T-helper 1 cell treated with Interleukin-12 subunit alpha and Interleukin-12 subunit beta and Interleukin-4 antibody, amounts not matched to agents 30 μg/mL and 1 μg/mL, for 36 hours (primary cell): ENCODE results near the gene FOXRED2.
A peak's percentile ranks its signal among the peaks of the same experiment; 100 is the strongest.

Experiments
- H3K27ac Mint-ChIP-seq: one replicate; pipeline ENCODE4 v1.8.0; 2021; ENCODE audit warnings: mild to moderate bottlenecking, mixed read lengths
- H3K27me3 Mint-ChIP-seq: one replicate; pipeline ENCODE4 v1.8.0; 2021; ENCODE audit warnings: low read depth, mixed read lengths
- H3K36me3 Mint-ChIP-seq: one replicate; pipeline ENCODE4 v1.8.0; 2021; ENCODE audit warnings: low read depth, mixed read lengths
- H3K4me1 Mint-ChIP-seq: one replicate; pipeline ENCODE4 v1.8.0; 2021; ENCODE audit warnings: low read depth, mixed read lengths
- H3K4me3 Mint-ChIP-seq: one replicate; pipeline ENCODE4 v1.8.0; 2021; ENCODE audit warnings: mild to moderate bottlenecking, moderate library complexity, mixed read lengths
- H3K9me3 Mint-ChIP-seq: one replicate; pipeline ENCODE4 v1.8.0; 2021; ENCODE audit warnings: mixed read lengths

Gene FOXRED2

DNA sequence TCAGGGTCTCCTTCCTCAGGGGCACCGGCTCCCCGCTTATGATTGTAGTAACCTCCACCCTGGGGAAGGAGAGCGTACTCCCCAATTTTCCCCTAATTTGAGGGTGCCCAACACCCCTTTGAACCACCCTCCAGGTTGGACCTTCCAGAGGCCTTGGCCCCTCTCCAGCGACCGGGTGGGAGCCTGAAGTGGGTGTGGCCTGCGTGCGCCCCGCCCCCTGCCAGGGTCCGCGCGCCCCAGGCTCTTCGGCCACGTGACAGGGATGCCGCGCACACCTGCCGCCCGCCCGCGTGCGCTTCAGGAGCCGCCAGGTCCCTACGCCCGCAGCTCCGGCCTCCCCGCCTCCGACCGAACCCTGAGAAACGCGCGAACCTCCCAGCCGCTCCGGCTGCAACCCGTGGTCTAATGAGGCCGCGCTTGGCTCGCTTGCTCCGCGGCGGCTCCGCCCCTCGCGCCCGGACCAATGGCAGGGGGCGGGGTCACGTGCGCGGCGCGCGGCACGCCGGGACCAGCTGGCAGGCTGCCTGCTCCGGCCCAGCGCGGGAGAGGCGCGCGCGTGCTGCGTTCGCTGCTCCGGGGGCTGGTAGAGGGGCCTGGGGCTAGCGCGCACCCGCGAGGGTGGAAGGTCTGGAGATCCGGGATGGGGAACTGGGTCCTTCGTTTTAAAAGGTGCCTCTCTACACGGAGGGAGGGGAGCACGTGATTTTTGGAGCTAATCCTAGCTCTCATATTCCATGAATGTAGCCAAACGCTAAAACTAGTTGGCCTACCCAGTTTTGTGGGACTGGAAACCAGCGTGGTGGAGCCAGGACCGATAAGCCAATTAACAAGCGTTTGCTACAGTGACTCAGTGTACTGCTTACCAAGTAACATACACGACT, at the start of gene FOXRED2:
Gene FOXRED2, minus strand, starts transcription at position 404 of the 881 bp plus-strand sequence. CDS start 618 bp downstream, outside the sequence.
- H3K36me3 Mint-ChIP-seq, result peaks cover 12% of the 10 kb centered on the region
- no peak within 1 kb of the TSS for H3K27ac Mint-ChIP-seq
- no peaks in the 10 kb centered on the region for H3K9me3 Mint-ChIP-seq
- peaks cover 13% of the 10 kb centered on the region for H3K4me1 Mint-ChIP-seq
- peak within 1 kb of the TSS; percentile 53 for H3K4me3 Mint-ChIP-seq
- H3K27me3 Mint-ChIP-seq, result no peaks in the 10 kb centered on the region

DNA sequence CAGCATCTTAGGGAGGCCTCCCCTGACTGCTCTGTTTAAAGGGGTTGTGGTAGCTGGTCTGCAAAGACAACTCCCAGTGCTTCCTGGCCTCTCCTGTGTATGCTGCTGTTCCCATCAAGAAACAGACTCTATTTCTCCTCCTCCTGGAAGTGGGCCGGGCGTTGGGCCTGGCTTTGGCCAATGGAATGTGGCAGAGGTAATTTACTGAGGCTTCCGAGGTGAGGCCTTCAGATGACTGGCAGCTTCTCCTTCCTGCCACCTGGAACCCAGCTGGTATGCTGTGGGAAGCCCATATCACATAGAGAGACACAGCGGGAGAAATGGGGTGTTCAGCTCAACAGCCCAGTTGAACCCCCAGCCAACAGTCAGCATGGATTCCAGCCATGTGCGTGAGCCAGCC, 47.3 kb upstream of the FOXRED2 start:
- Mint-ChIP-seq H3K27ac (no peak overlapping the region), H3K27me3 (peaks cover 12% of the 10 kb centered on the region), H3K4me1 (peaks cover 1% of the 10 kb centered on the region), H3K36me3 (no peaks in the 10 kb centered on the region), H3K4me3 (no peak overlapping the region), H3K9me3 (no peaks in the 10 kb centered on the region)

DNA sequence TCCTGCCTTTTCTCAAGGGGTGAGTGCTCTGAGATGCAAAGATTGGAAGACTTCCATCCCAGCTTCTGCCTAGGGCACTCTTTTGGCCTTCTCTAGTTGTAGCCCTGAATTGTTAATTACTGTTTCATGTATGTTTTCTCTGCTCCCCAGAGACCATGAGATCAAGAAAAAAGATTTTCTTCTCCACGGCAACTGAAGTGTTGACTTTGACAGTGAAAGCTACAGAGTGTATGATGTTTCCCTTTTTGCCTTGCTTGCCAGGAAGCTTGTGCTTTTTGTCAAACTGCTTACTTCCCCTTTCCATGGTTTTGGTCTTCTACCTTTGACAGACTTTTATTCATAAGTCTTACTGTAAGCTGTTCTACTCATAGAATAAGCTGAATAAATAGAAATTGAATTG, 45.4 kb upstream of the FOXRED2 start:
- Mint-ChIP-seq H3K4me3 (no peak overlapping the region), H3K27ac (no peak overlapping the region), H3K9me3 (no peaks in the 10 kb centered on the region), H3K36me3 (no peaks in the 10 kb centered on the region), H3K27me3 (peaks cover 12% of the 10 kb centered on the region), H3K4me1 (peaks cover 7% of the 10 kb centered on the region)

DNA sequence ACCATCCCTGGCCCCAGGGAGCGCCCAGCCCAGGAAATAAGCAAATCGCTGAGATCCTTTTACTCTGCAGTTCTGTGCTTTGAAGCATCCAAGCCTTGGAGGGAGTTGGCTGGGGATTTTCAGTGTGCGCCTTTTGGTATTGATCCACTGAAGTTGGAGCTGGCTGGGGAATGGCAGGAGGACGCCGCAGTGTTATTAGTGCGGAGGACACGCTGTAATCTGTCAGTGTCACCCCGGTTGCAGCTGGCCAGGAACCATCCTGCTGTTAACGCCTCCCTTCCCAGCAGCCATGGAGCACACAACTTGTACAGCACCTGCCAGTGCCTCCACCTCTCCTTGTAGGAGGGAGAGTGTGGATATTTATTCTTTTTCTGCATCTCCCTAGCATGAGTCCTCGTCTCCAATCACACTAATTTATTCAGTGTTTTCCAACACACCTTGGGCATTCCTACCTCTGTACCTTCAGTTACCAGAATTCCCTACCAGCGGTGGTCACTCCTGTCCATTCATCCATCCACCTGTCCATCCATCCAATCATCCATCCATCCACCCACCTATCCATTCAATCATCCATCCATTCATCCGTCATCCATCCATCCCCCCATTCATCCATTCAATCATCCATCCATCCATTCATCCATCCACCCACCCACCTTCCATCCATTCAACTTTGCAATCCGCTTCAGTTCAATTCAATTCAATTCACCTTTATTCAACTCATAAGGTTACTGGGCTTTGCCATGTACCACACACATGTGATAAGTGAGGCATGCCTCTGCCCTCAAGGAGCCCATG, 44.1 kb upstream of the FOXRED2 start:
- no peak overlapping the region for H3K4me3 Mint-ChIP-seq
- H3K9me3 Mint-ChIP-seq, result no peaks in the 10 kb centered on the region
- no peaks in the 10 kb centered on the region for H3K36me3 Mint-ChIP-seq
- peaks cover 12% of the 10 kb centered on the region for H3K27me3 Mint-ChIP-seq
- peaks cover 12% of the 10 kb centered on the region for H3K4me1 Mint-ChIP-seq
- no peak overlapping the region for H3K27ac Mint-ChIP-seq

DNA sequence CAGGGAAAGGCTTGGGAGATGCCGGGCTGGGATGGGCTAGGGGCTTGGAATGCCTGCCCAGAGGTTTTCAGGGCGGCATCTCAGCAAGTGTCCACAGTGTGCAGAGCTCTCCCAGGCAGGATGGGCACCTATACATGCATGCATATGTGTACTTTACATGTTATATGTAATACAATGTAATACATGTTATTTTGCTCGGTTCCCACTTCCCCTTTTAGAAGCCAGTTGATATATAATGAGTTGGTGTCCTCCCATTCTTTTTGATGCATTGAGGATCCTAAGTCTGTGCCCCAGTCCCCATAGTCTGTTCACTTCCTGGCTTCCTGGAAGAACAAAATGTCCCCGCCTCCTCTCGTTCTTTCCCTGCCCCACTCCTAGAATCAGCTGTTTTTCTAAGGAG, 42.2 kb upstream of the FOXRED2 start:
- Mint-ChIP-seq H3K27me3 (peaks cover 12% of the 10 kb centered on the region), H3K4me1 (peaks cover 22% of the 10 kb centered on the region), H3K27ac (peak overlapping the region; percentile 3), H3K9me3 (no peaks in the 10 kb centered on the region), H3K36me3 (no peaks in the 10 kb centered on the region), H3K4me3 (no peak overlapping the region)

DNA sequence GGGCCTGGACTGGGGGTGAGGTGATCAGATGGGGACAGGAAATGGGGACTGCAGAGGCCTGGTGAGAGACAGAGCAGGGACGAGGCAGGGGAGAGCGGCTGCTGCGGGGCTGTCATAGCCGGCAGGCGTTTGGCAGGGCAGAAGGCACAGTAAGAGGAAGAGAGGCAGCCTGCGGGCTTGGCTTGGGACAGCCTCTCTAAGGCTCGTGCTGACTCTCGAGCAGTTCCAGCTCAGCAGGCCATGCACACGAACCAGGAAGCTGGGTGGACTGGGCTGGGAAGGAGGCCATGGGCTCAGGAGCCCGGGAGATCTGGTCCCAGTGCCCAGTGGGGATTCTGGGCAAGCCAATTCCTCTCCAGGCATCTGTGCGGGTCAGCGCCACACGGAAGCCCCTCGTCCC, 41.8 kb upstream of the FOXRED2 start:
- Mint-ChIP-seq H3K27me3 (peaks cover 12% of the 10 kb centered on the region), H3K4me3 (no peak overlapping the region), H3K4me1 (peaks cover 22% of the 10 kb centered on the region), H3K9me3 (no peaks in the 10 kb centered on the region), H3K27ac (peak overlapping the region; percentile 50), H3K36me3 (no peaks in the 10 kb centered on the region)

DNA sequence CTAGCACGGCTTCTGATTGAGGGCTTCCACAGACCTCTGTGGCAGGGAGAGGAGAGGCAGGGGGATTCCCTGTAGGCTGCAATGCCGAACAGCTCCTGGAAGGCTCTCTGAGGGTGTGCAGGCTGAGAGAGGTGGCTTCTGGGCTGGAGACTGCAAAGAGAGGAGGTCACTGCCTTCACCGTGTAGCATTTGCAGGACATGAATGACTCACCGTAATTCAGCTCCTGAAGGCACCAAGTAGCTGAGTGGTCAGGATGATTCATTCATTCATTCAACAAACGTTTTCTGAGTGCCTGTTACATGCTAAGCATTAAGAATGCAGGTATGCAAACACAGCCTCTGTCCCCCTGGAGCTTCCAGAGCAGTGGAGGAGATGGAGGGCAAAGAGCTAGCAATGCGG, 40.1 kb upstream of the FOXRED2 start:
- Mint-ChIP-seq H3K27ac (no peak overlapping the region), H3K4me3 (no peak overlapping the region), H3K27me3 (peaks cover 12% of the 10 kb centered on the region), H3K9me3 (no peaks in the 10 kb centered on the region), H3K4me1 (peaks cover 25% of the 10 kb centered on the region), H3K36me3 (peaks cover 2% of the 10 kb centered on the region)

DNA sequence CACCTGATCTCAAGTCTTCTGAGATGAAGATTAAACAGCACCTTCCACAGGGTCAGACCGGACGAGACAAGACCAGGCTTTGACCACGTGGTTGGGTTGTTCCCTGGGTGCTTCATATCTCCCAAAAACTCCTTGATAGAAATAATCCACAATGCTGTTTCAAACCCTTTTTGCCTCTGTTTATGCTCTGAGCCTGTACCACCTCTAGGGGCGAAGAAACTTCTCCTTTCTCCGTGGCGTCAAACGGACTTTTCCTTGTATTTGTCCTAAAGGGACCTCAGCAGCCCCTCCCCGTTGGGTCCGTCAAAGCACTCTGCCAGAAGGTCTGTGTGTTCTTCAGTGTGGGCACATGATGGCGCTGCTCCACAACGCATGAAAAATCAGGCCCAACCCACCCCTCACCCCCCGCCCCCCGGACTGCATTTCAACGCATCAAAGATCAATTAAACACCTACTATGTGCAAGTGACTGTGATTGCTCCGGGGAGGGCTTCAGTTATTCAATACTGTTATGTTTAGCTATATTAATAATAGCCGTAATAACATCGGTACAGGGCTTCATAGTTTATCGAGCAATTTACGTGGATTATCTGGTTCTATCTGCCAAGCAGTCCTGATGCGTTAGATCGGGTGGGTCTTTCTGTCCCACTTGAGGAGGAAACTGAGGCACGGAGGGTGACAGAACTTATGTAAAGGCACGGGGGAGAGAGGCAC, 39.4 kb upstream of the FOXRED2 start:
- Mint-ChIP-seq H3K4me3 (no peak overlapping the region), H3K36me3 (peaks cover 2% of the 10 kb centered on the region), H3K27me3 (peaks cover 5% of the 10 kb centered on the region), H3K4me1 (peaks cover 28% of the 10 kb centered on the region), H3K9me3 (no peaks in the 10 kb centered on the region), H3K27ac (no peak overlapping the region)

DNA sequence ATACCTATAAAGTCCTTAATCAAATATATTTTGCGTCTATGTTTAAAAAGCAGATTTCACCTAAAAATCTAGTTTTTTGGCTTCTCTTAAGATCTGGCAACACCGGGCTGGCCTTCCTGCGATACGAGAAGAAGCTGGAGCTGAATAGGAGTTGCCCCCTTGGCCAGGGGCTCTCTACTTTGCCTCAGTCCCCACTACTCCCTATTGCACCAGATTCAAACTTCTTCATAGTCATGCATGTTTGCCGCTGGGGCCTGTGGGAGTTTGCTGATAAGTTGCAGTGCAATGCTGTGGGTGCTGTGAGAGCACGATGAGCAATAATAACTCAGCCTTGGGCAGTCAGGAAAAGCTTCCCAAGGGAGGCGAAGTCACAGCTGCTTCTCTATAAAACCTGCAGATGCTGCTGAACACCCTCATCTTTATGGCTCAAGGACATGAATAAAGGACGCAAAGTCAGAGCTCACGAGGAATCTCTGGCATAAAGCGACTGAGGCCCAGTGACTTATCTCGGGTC, 37.3 kb upstream of the FOXRED2 start:
- Mint-ChIP-seq H3K4me3 (no peak overlapping the region), H3K9me3 (no peaks in the 10 kb centered on the region), H3K27me3 (no peaks in the 10 kb centered on the region), H3K27ac (no peak overlapping the region), H3K4me1 (peaks cover 32% of the 10 kb centered on the region), H3K36me3 (peaks cover 2% of the 10 kb centered on the region)

DNA sequence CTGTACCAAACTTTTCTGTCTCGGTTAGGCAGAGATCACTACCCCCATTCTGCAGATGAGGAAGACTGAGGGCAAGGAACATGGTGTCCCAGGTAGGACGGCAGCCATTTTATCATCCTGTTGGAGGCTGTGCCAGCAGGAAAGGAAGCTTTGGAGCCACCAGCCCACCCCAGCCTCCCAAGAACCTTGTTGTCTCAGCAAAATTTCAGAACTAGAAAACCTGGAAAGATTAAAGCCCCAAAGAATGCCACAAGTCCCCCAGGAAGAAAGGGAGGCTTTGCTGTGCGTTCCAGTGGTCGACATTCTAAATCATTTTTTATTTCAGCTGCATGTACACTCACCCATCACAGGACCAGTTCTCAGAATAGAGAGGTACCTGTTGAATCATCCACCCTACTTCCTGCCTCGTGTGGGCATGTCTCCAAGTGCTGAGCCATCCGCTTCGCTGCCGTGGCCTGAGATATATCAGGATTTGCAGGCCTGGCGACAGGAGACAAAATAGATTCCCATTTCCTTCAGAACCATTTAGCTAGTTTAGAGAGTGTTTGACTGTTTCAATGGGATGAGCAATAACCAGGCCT, 35.1 kb upstream of the FOXRED2 start:
- H3K27me3 Mint-ChIP-seq, result no peaks in the 10 kb centered on the region
- peaks cover 2% of the 10 kb centered on the region for H3K36me3 Mint-ChIP-seq
- H3K9me3 Mint-ChIP-seq, result no peaks in the 10 kb centered on the region
- no peak overlapping the region for H3K4me3 Mint-ChIP-seq
- H3K4me1 Mint-ChIP-seq, result peaks cover 24% of the 10 kb centered on the region
- H3K27ac Mint-ChIP-seq, result peak overlapping the region; percentile 72

DNA sequence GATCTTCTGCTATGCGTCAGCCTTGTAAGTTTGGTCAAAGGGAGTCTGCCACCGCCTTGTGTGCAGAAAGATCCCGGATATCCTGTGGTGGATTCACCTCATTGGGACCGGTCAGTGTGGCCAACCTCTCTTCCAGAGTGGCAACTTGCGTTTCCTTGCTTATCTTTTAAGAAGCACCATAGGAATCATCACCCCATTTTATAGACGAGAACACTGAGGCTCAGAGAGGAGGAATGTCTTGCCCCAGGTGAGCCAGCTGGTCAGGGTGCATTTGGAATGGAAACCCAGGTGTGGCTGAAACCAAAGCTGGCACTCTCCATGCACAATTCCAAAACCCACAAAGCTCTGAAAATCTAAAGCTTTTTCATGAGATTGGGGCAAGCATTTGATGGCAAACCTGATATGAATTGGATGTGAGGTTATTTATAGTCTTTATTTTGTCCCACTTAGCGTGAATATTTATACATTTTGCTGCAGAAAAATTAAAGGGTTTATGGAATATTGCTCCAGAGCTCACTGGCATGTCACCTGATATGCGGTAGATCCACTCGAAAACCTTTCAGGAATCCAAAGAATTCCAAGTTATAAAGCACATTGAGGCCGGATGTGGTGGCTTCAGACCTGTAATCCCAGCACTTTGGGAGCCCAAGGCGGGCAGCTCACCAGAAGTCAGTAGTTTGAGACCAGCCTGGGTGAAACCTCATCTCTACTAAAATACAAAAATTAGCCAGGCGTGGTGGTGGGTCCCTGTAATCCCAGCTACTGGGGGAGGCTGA, 34.2 kb upstream of the FOXRED2 start:
- Mint-ChIP-seq H3K9me3 (no peaks in the 10 kb centered on the region), H3K36me3 (peaks cover 2% of the 10 kb centered on the region), H3K4me1 (peaks cover 21% of the 10 kb centered on the region), H3K4me3 (no peak overlapping the region), H3K27me3 (no peaks in the 10 kb centered on the region), H3K27ac (peak overlapping the region; percentile 4)

DNA sequence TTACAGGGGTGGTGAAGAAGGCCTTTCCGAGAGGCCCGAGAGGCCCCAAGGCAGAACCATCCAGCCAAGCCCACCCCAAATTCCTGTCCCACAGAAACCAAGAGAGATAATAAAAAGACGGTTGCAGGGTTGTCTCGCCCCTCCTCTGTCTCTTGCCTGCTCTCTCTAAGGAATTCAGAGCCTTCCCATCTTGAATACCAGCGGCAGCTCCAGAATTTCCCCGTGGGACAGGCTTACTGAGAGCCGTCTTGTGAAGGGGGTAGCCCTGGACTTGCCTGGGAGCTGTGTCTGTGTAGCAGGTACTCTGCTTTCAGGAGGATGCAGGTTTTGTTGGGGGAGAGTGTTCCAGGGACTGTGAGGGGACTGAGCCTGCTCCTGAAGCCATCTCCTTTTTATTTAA, 31.7 kb upstream of the FOXRED2 start:
- H3K4me3 Mint-ChIP-seq, result no peak overlapping the region
- H3K27me3 Mint-ChIP-seq, result no peaks in the 10 kb centered on the region
- no peaks in the 10 kb centered on the region for H3K9me3 Mint-ChIP-seq
- peaks cover 11% of the 10 kb centered on the region for H3K4me1 Mint-ChIP-seq
- H3K27ac Mint-ChIP-seq, result no peak overlapping the region
- H3K36me3 Mint-ChIP-seq, result peaks cover 2% of the 10 kb centered on the region

DNA sequence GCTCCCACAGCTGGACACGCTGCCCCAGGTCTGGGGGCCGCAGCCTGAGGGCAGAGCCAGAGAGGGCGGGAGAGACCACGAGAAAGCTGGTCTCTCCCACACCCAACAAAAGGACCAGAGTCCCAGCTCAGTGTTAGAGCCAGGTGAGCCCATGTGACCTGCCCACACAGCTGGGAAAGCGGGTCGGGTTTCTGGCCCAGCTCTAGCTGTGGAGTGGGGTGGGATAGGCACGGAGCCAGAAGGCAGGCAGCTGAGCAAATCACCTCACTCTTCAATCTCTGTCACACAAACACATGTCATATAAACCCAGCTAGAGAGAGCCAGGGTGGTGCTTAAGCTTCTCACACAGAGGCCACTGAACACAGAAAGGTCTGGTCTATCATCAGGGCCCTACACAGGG, 29.9 kb upstream of the FOXRED2 start:
- Mint-ChIP-seq H3K9me3 (no peaks in the 10 kb centered on the region), H3K4me3 (no peak overlapping the region), H3K4me1 (peaks cover 6% of the 10 kb centered on the region), H3K27ac (no peak overlapping the region), H3K27me3 (no peaks in the 10 kb centered on the region), H3K36me3 (no peaks in the 10 kb centered on the region)
